Hematopoietic multipotent progenitor cell treated with erythropoietin and hydrocortisone succinate and interleukin-3 and kit ligand, for 17 days (in vitro differentiated cells): ENCODE results near the gene GMIP.

Source experiments
- DNase-seq: peaks from one replicate; pipeline ENCODE4 v3.0.0-alpha.2; 2015; ENCODE audit warnings: low spot score

Gene GMIP

GRCh38 chr19:19659646-19660245 is 16.3 kb upstream of the GMIP start:
- no peak for DNase-seq

GRCh38 chr19:19657397-19657783 is 13.9 kb upstream of the GMIP start:
- no peak for DNase-seq

GRCh38 chr19:19656451-19657396 is 13.3 kb upstream of the GMIP start:
- no peak for DNase-seq

- DNase-seq: no peak
These were observed 12.3 kb upstream of the GMIP start for GRCh38 chr19:19655641-19656343.

GRCh38 chr19:19655051-19655594 is 11.7 kb upstream of the GMIP start:
- no peak for DNase-seq

GRCh38 chr19:19654441-19654840 is 11.0 kb upstream of the GMIP start:
- no peak for DNase-seq

- DNase-seq: no peak
These were observed 10.2 kb upstream of the GMIP start for GRCh38 chr19:19653597-19654147.

- DNase-seq: no peak
These were observed 9.2 kb upstream of the GMIP start for GRCh38 chr19:19652482-19653295.

- DNase-seq: no peak
These were observed 7.6 kb upstream of the GMIP start for GRCh38 chr19:19651076-19651475.

GRCh38 chr19:19650331-19650730 is 6.9 kb upstream of the GMIP start:
- no peak for DNase-seq

GRCh38 chr19:19649580-19649995 is 6.1 kb upstream of the GMIP start:
- no peak for DNase-seq

GRCh38 chr19:19649155-19649554 is 5.7 kb upstream of the GMIP start:
- no peak for DNase-seq

GRCh38 chr19:19647037-19647835 is 3.8 kb upstream of the GMIP start:
- no peak for DNase-seq

- no peak for DNase-seq
These were observed 1.9 kb upstream of the GMIP start for GRCh38 chr19:19645233-19645870.

GRCh38 chr19:19644054-19644388 is 564 bp upstream of the GMIP start:
- DNase-seq: no peak

- no peak for DNase-seq
These were observed 825 bp downstream of the GMIP start for GRCh38 chr19:19642506-19643157.

GRCh38 chr19:19637523-19638251 is 5.8 kb downstream of the GMIP start:
- no peak for DNase-seq

- no peak for DNase-seq
These were observed 6.3 kb downstream of the GMIP start for GRCh38 chr19:19637186-19637522.

GRCh38 chr19:19636573-19637185 is 6.8 kb downstream of the GMIP start:
- DNase-seq: no peak
